Pancreas (tissue), 10 donors: ENCODE results near the gene UNC50. TPM values are rescaled to one million over a fixed set of nuclear protein-coding genes. Genes with fewer than 3 reads are reported as not detected.

ENCODE experiments used
- ATAC-seq, 4 donors: fragments of 200-7000 bp; cut with Tn5 transposase; one replicate each; pipeline versions ENCODE4 v1.8.0 to v1.9.1; 2020; ENCODE audit warnings: mild to moderate bottlenecking in 4 of 4, moderate library complexity in 4 of 4
- DNase-seq, 6 donors: peaks; one replicate each; pipeline ENCODE4 v3.0.0-alpha.2; 2020
- FAIRE-seq: peaks from 2 replicates; lab custom pipeline; 2012; peaks lifted over from hg19 to GRCh38; lab: Jason Lieb, UNC
- H3K27ac ChIP-seq, 4 donors: fragments of 200-600 bp; sonication (generic); 1 replicate in 3 of 4; 2 replicates in 1 of 4; pipeline versions ENCODE4 v1.5.0 to v1.8.0; 2020
- H3K27me3 ChIP-seq, 4 donors: fragments of 200-600 bp; one replicate each; pipeline ENCODE4 v1.8.0; 2021
- H3K36me3 ChIP-seq, 3 donors: fragments of 200-600 bp; sonication (generic) in 1 of 3; one replicate each; pipeline versions ENCODE4 v1.5.0 to v1.8.0; 2020 to 2021
- H3K4me1 ChIP-seq, 3 donors: fragments of 200-600 bp; one replicate each; pipeline ENCODE4 v1.8.0; 2021
- H3K4me3 ChIP-seq, 4 donors: fragments of 200-600 bp; sonication (generic) in 2 of 4; one replicate each; pipeline versions ENCODE4 v1.5.0 to v1.8.0; 2020 to 2021
- H3K9me3 ChIP-seq, 4 donors: fragments of 200-600 bp; one replicate each; pipeline ENCODE4 v1.8.0; 2021
- WGBS, 2 donors: extraction: QIAGEN DNeasy Blood & Tissue Kit; methylation state at CpG; one replicate each; pipeline ENCODE4 v1.1.7; 2013; 5-methylcytosine and 5-hydroxymethylcytosine counted together
- intact Hi-C, 3 donors: fragments of 100-400 bp; cut with DNase I; formaldehyde crosslinking; loops; one replicate each; pipeline versions ENCODE4 v1.11.1 to v1.14.2; 2022
- polyA plus RNA-seq, 2 donors: library from polyadenylated mRNA; stranded (reverse); fragments of 200-250 nt; gene quantifications; one replicate each; pipeline ENCODE4 v1.2.3, GENCODE V29; 2013
- total RNA-seq, 6 donors: library from RNA; stranded (reverse); fragmentation: NEBNext Ultra II Directional in 4 of 6; extraction: Animal tissue kit (Norgen Biotek cat#: 25700) in 4 of 6; gene quantifications; one replicate each; pipeline versions ENCODE4 v1.2.1 to v1.2.4, GENCODE V29; 2021 to 2023
- TF ChIP-seq, protein P1 (sequence below), 4 donors: fragments of 200-600 bp; sonication (generic) in 3 of 4; IDR thresholded peaks; one replicate each; pipeline versions ENCODE4 v1.5.0 to v1.8.0; 2021; ENCODE audit warnings: antibody characterized with exemption in 4 of 4
- donor health status: healthy with polysubstance abuse.
- donor health status: DM: no; HTN: no; CAD: no; lungs with moderate emphysema.
- donor health status: DM: no; HTN: no; CAD: no.
- donor health status: control.
- donor health status: control.
- donor health status: Bipolar disorder and iron deficiency.
- donor health status: DM: yes; HTN: yes; CAD: no.
- donor health status: DM: no; HTN: no; CAD: no.
- donor health status: DM: no; HTN: no; CAD: no.
- donor health status: DM: yes; HTN: yes; CAD: no.

The UNC50 gene
- total and polyA plus RNA-seq, 8 donors: 11.9 to 38.1 (median 17.6) TPM

DNA sequence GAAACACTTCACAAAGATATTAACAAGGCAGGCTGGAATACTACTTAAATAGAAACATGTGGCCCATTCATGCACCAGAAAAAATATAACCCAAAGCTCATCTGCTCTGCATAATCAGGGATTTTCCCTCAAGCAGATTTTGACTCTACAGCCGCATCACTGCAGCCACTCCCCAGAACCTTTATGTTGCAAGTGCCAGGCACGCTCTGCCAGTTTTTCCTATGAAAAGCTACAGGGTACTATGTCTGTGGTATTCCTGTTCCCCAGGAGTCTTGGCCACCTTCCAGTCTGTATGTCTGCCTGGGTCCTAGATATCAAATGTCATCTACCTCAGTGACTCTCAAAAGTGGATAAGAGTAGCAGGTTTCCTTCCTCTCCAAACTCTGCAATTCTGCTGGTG, 3.8 kb upstream of the UNC50 start:
- Histone ChIP-seq H3K36me3 (peaks cover 3 to 39% (median 12%) of the 10 kb centered on the region in 3 donors), H3K27me3 (no peaks in the 10 kb centered on the region), H3K27ac (no peak overlapping the region), H3K9me3 (no peaks in the 10 kb centered on the region), H3K4me3 (no peak overlapping the region), H3K4me1 (peaks cover 13 to 17% (median 15%) of the 10 kb centered on the region in 3 donors)
- no peak for DNase-seq
- no peak for ATAC-seq
- FAIRE-seq: no peak
- 83 to 90% methylated on average over 2 of the region's 2 CpGs for WGBS, 2 donors
- TF ChIP-seq, protein P1, sequence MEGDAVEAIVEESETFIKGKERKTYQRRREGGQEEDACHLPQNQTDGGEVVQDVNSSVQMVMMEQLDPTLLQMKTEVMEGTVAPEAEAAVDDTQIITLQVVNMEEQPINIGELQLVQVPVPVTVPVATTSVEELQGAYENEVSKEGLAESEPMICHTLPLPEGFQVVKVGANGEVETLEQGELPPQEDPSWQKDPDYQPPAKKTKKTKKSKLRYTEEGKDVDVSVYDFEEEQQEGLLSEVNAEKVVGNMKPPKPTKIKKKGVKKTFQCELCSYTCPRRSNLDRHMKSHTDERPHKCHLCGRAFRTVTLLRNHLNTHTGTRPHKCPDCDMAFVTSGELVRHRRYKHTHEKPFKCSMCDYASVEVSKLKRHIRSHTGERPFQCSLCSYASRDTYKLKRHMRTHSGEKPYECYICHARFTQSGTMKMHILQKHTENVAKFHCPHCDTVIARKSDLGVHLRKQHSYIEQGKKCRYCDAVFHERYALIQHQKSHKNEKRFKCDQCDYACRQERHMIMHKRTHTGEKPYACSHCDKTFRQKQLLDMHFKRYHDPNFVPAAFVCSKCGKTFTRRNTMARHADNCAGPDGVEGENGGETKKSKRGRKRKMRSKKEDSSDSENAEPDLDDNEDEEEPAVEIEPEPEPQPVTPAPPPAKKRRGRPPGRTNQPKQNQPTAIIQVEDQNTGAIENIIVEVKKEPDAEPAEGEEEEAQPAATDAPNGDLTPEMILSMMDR (IDR thresholded peaks at IDR 0.05): no peak
- intact Hi-C loops: no loop called here

DNA sequence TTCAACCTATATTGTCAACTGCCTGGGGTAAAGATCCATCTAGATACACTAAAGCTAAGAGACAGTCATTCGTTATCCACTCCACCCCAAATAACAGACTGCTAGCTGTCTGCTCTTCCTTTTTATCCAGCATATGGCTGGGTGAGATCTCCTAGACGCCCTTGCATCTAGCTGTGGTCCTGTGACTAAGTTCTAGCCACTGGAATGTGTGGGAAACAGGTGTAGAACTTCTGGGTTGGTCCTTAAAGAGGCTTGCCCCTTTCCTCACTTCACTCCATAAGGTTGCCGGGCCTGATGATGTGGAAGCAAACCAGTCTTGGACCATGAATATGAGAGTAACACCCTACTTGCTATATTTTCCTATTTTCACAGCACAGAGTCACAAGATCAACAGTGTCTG, 3.3 kb upstream of the UNC50 start:
- ATAC-seq (no peak), DNase-seq (no peak), FAIRE-seq (no peak)
- intact Hi-C loops: no loop called here
- Histone ChIP-seq H3K9me3 (no peaks in the 10 kb centered on the region), H3K4me1 (peaks cover 18 to 22% (median 20%) of the 10 kb centered on the region in 3 donors), H3K27ac (no peak overlapping the region), H3K4me3 (no peak overlapping the region), H3K36me3 (peaks cover 3 to 34% (median 7%) of the 10 kb centered on the region in 3 donors), H3K27me3 (no peaks in the 10 kb centered on the region)
- TF ChIP-seq, protein P1 (IDR thresholded peaks at IDR 0.05): no peak
- whole genome bisulfite sequencing, 2 donors: 70 to 77% methylated on average over 3 of the region's 3 CpGs

DNA sequence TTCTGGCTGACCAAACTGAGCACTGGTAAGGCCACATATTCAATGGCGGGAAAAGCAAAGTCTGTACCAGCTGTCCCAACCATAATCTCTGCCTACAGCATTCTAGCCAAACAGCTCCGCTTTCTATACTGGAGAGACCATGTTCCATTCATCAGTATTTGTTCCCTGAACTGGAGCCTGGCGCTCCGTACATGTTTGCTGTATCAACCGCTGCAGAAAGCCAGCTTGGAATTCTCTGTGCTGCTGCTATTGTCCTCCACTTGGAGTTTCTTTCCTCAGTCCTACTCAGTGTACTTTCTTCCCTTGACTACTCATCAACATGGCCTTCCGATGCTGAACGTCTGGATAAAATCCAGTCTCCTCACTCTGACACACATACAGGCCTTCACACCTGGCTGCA, 2.0 kb upstream of the UNC50 start:
- Histone ChIP-seq H3K36me3 (peaks cover 0 to 23% (median 3%) of the 10 kb centered on the region in 3 donors), H3K9me3 (no peaks in the 10 kb centered on the region), H3K4me1 (peaks cover 22 to 35% (median 27%) of the 10 kb centered on the region in 3 donors), H3K27ac (no peak overlapping the region), H3K27me3 (no peaks in the 10 kb centered on the region), H3K4me3 (peak overlapping the region in 1 of 4 donors; percentile 95)
- TF ChIP-seq, protein P1 (IDR thresholded peaks at IDR 0.05): no peak
- ATAC-seq (no peak), DNase-seq (no peak), FAIRE-seq (no peak)
- intact Hi-C loops: no loop called here
- WGBS, 2 donors: 31 to 32% methylated on average over 7 of the region's 7 CpGs

- peak overlapping the region in 3 of 4 donors; percentile 80 to 95 (median 90) for H3K4me3 ChIP-seq
- no peak overlapping the region for H3K27ac ChIP-seq
- 31 to 34% methylated on average over 6 of the region's 6 CpGs for WGBS, 2 donors
- H3K27me3 ChIP-seq: no peaks in the 10 kb centered on the region
- intact Hi-C loops: no loop called here
- peaks cover 22 to 37% (median 27%) of the 10 kb centered on the region in 3 donors for H3K4me1 ChIP-seq
- TF ChIP-seq, protein P1 (IDR thresholded peaks at IDR 0.05): no peak
- H3K36me3 ChIP-seq: peaks cover 0 to 16% (median under 1%) of the 10 kb centered on the region in 3 donors
- no peak for FAIRE-seq
- no peak for DNase-seq
- H3K9me3 ChIP-seq: no peaks in the 10 kb centered on the region
- no peak for ATAC-seq
These were observed 1.3 kb upstream of the UNC50 start for GRCh38 chr2:98607104-98607503.

DNA sequence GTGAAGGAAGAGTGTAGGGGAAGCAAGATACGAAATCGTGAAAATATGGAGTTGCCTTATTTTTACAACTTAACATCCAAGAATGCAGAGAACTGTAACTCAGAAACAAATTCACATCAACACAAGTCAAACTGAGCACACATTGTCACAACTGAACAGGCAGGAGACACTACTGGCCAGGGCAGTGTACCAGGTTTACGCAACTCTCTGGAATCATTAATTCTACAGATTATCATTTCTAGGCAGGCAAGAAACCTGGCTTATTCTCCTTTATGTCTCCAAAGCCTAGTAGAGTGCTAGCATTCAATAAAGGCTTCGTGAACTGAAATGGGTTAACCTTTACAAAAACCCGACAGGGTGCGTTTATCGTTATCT, 661 bp upstream of the UNC50 start:
- TF ChIP-seq, protein P1 (IDR thresholded peaks at IDR 0.05): no peak
- H3K27me3 ChIP-seq: no peaks in the 10 kb centered on the region
- no peak for FAIRE-seq
- no peak for DNase-seq
- intact Hi-C loops: no loop called here
- peak overlapping the region; percentile 93 to 98 (median 95) for H3K27ac ChIP-seq
- peaks cover 22 to 37% (median 27%) of the 10 kb centered on the region in 3 donors for H3K4me1 ChIP-seq
- H3K9me3 ChIP-seq: no peaks in the 10 kb centered on the region
- peak in 3 of 4 donors; percentile 12 to 33 (median 24) for ATAC-seq
- peak overlapping the region; percentile 80 to 99 (median 92) for H3K4me3 ChIP-seq
- peaks cover 0 to 12% (median 3%) of the 10 kb centered on the region in 3 donors for H3K36me3 ChIP-seq
- WGBS, 2 donors: 0 to 3% methylated on average over 7 of the region's 7 CpGs
